Neural progenitor cell (in vitro differentiated cells): ENCODE results near the gene TSPOAP1. TPM values are rescaled to one million over a fixed set of nuclear protein-coding genes. Genes with fewer than 3 reads are reported as not detected.

Experiments used
- DNase-seq: peaks from one replicate; pipeline ENCODE4 v3.0.0-alpha.2; 2016; ENCODE audit warnings: low spot score
- H2AFZ ChIP-seq: fragments of 200-600 bp; sonication (generic); replicated peaks from 2 replicates; pipeline ENCODE4 v1.6.1; 2016; ENCODE audit warnings: antibody characterized with exemption
- H3F3A ChIP-seq: fragments of 200-600 bp; sonication (generic); 2 replicates; pipeline ENCODE4 v1.6.1; 2016; ENCODE audit warnings: antibody characterized with exemption, low read depth
- H3K27ac ChIP-seq: fragments of 200-600 bp; sonication (generic); 2 replicates; pipeline ENCODE4 v1.5.1; 2016; ENCODE audit warnings: mild to moderate bottlenecking
- H3K27me3 ChIP-seq: fragments of 200-600 bp; sonication (generic); 2 replicates; pipeline ENCODE4 v1.6.1; 2016; ENCODE audit warnings: mild to moderate bottlenecking, moderate library complexity
- H3K36me3 ChIP-seq: fragments of 200-600 bp; sonication (generic); 2 replicates; pipeline ENCODE4 v1.5.1; 2016
- H3K4me1 ChIP-seq: fragments of 200-600 bp; sonication (generic); 2 replicates; pipeline ENCODE4 v1.6.1; 2016; ENCODE audit warnings: mixed run types
- H3K4me2 ChIP-seq: fragments of 200-600 bp; sonication (generic); 2 replicates; pipeline ENCODE4 v1.6.1; 2016
- H3K4me3 ChIP-seq: fragments of 200-600 bp; sonication (generic); 2 replicates; pipeline ENCODE4 v1.5.1; 2016
- H3K79me2 ChIP-seq: fragments of 200-600 bp; sonication (generic); 2 replicates; pipeline ENCODE4 v1.6.1; 2016; ENCODE audit warnings: low read depth
- H3K9ac ChIP-seq: fragments of 200-600 bp; sonication (generic); 2 replicates; pipeline ENCODE4 v1.6.1; 2016
- H3K9me3 ChIP-seq: fragments of 200-600 bp; sonication (generic); 2 replicates; pipeline ENCODE4 v1.5.1; 2016; ENCODE audit warnings: low read depth
- H4K20me1 ChIP-seq: fragments of 200-600 bp; sonication (generic); 2 replicates; pipeline ENCODE4 v1.6.1; 2016; ENCODE audit warnings: low read depth
- H3K27ac Mint-ChIP-seq: 3 replicates; pipeline ENCODE4 v1.8.0; 2021; ENCODE audit warnings: mixed read lengths
- H3K27me3 Mint-ChIP-seq: 2 replicates; pipeline ENCODE4 v1.8.0; 2022; ENCODE audit warnings: low read depth, mild to moderate bottlenecking, inconsistent platforms, moderate library complexity, mixed read lengths; ENCODE audit not compliant: insufficient read depth
- H3K36me3 Mint-ChIP-seq: 3 replicates; pipeline ENCODE4 v1.8.0; 2021; ENCODE audit warnings: mixed read lengths
- H3K4me1 Mint-ChIP-seq: 3 replicates; pipeline ENCODE4 v1.8.0; 2021; ENCODE audit warnings: mixed read lengths
- H3K4me3 Mint-ChIP-seq: 3 replicates; pipeline ENCODE4 v1.8.0; 2021; ENCODE audit warnings: mild to moderate bottlenecking, moderate library complexity, mixed read lengths
- H3K9me3 Mint-ChIP-seq: 3 replicates; pipeline ENCODE4 v1.8.0; 2020; ENCODE audit warnings: mixed read lengths
- CTCF ChIP-seq: fragments of 200-600 bp; sonication (generic); IDR thresholded peaks from 2 replicates; pipeline ENCODE4 v1.5.1; 2017; ENCODE audit warnings: antibody characterized with exemption, mild to moderate bottlenecking
- EZH2 ChIP-seq: fragments of 200-600 bp; sonication (generic); IDR thresholded peaks from 2 replicates; pipeline ENCODE4 v1.6.1; 2017; ENCODE audit warnings: antibody characterized with exemption, mild to moderate bottlenecking, moderate library complexity
- EZH2phosphoT487 ChIP-seq: fragments of 200-600 bp; sonication (generic); IDR thresholded peaks from 2 replicates; pipeline ENCODE4 v1.6.1; 2017; ENCODE audit warnings: antibody characterized with exemption
- total RNA-seq: library from RNA; depleted of rRNA; stranded (reverse); fragments of >200 nt; gene quantifications from 2 replicates; pipeline ENCODE4 v1.2.3, GENCODE V29; 2015; ENCODE audit warnings: low replicate concordance

TSPOAP1 gene
- total RNA-seq, 1 donor from 2014 or later = 13.8 TPM

- no peak for DNase-seq
- no peaks in the 10 kb centered on the region for H3K9me3 Mint-ChIP-seq
- H3K36me3 Mint-ChIP-seq = peaks cover 6% of the 10 kb centered on the region
- peaks cover 5% of the 10 kb centered on the region for H3F3A ChIP-seq
- TF ChIP-seq EZH2 (no peak), EZH2phosphoT487 (no peak), CTCF (no peak)
- no peak overlapping the region for H2AFZ ChIP-seq
- no peak overlapping the region for H3K4me2 ChIP-seq
- H3K4me1 ChIP-seq = peaks cover 14% of the 10 kb centered on the region
- H3K4me1 Mint-ChIP-seq = peaks cover 14% of the 10 kb centered on the region
- H3K36me3 ChIP-seq = no peaks in the 10 kb centered on the region
- no peaks in the 10 kb centered on the region for H3K27me3 ChIP-seq
- H3K27ac Mint-ChIP-seq = no peak overlapping the region
- no peaks in the 10 kb centered on the region for H4K20me1 ChIP-seq
- no peak overlapping the region for H3K9ac ChIP-seq
- H3K27me3 Mint-ChIP-seq = peaks cover 13% of the 10 kb centered on the region
- no peaks in the 10 kb centered on the region for H3K79me2 ChIP-seq
- no peak overlapping the region for H3K27ac ChIP-seq
- no peak overlapping the region for H3K4me3 Mint-ChIP-seq
- no peaks in the 10 kb centered on the region for H3K9me3 ChIP-seq
- no peak overlapping the region for H3K4me3 ChIP-seq
Observed at GRCh38 chr17:58320163-58320558, 8.4 kb downstream of the TSPOAP1 start.

- Mint-ChIP-seq H3K27ac (peak overlapping the region; percentile 57), H3K4me1 (peaks cover 16% of the 10 kb centered on the region), H3K27me3 (peaks cover 19% of the 10 kb centered on the region), H3K9me3 (no peaks in the 10 kb centered on the region), H3K36me3 (peaks cover 9% of the 10 kb centered on the region), H3K4me3 (no peak overlapping the region)
- no peak for DNase-seq
- H3K4me1 ChIP-seq = peaks cover 8% of the 10 kb centered on the region
- H2AFZ ChIP-seq = no peak overlapping the region
- H3F3A ChIP-seq = no peaks in the 10 kb centered on the region
- H3K27ac ChIP-seq = no peak overlapping the region
- no peak overlapping the region for H3K4me3 ChIP-seq
- TF ChIP-seq EZH2phosphoT487 (no peak), EZH2 (no peak), CTCF (no peak)
- no peaks in the 10 kb centered on the region for H3K27me3 ChIP-seq
- no peaks in the 10 kb centered on the region for H3K9me3 ChIP-seq
- H3K79me2 ChIP-seq = no peaks in the 10 kb centered on the region
- H4K20me1 ChIP-seq = no peaks in the 10 kb centered on the region
- no peak overlapping the region for H3K4me2 ChIP-seq
- H3K9ac ChIP-seq = no peak overlapping the region
- no peaks in the 10 kb centered on the region for H3K36me3 ChIP-seq
Observed at GRCh38 chr17:58319173-58320162, 9.1 kb downstream of the TSPOAP1 start.

GRCh38 chr17:58318627-58319172 is 9.9 kb downstream of the TSPOAP1 start:
- H3K36me3 ChIP-seq = no peaks in the 10 kb centered on the region
- peaks cover 19% of the 10 kb centered on the region for H3K27me3 Mint-ChIP-seq
- H3F3A ChIP-seq = no peaks in the 10 kb centered on the region
- H3K9ac ChIP-seq = no peak overlapping the region
- no peak for DNase-seq
- no peaks in the 10 kb centered on the region for H3K27me3 ChIP-seq
- no peak overlapping the region for H3K4me3 ChIP-seq
- H3K9me3 ChIP-seq = no peaks in the 10 kb centered on the region
- TF ChIP-seq CTCF (no peak), EZH2phosphoT487 (no peak), EZH2 (no peak)
- H3K4me3 Mint-ChIP-seq = no peak overlapping the region
- H3K27ac ChIP-seq = no peak overlapping the region
- H2AFZ ChIP-seq = no peak overlapping the region
- peaks cover 9% of the 10 kb centered on the region for H3K36me3 Mint-ChIP-seq
- H3K9me3 Mint-ChIP-seq = no peaks in the 10 kb centered on the region
- H3K27ac Mint-ChIP-seq = no peak overlapping the region
- no peaks in the 10 kb centered on the region for H3K79me2 ChIP-seq
- H3K4me1 Mint-ChIP-seq = peaks cover 20% of the 10 kb centered on the region
- H3K4me1 ChIP-seq = peaks cover 5% of the 10 kb centered on the region
- no peak overlapping the region for H3K4me2 ChIP-seq
- H4K20me1 ChIP-seq = no peaks in the 10 kb centered on the region
